HepG2 (cell line): Measurements from ENCODE around the gene DYNC2I2. TPM values are rescaled to one million over a fixed set of nuclear protein-coding genes. Genes with fewer than 3 reads are reported as not detected.

Experiments
- CEBPZ ChIP-seq: IDR thresholded peaks from 2 replicates; pipeline ENCODE4 v1.6.1; 2012; ENCODE audit warnings: low read length, improper control_type of control experiment
- IKZF4 ChIP-seq: sonication (generic); formaldehyde crosslinking; IDR thresholded peaks from 2 replicates; pipeline ENCODE4 v1.5.1; 2020; ENCODE audit warnings: borderline replicate concordance, mild to moderate bottlenecking, low read depth, missing genetic modification reagents; ENCODE audit errors: not compliant biosample characterization
- KAT2B ChIP-seq: fragments of 150-350 bp; IDR thresholded peaks from 2 replicates; pipeline ENCODE4 v1.6.1; 2014; ENCODE audit warnings: low read depth, low read length, borderline replicate concordance
- KLF9 ChIP-seq: IDR thresholded peaks from 2 replicates; pipeline ENCODE4 v1.6.1; 2016; ENCODE audit warnings: low read depth
- POLR2AphosphoS5 ChIP-seq: IDR thresholded peaks from 2 replicates; pipeline ENCODE4 v1.6.1; 2012; ENCODE audit warnings: low read depth, low read length
- RBAK ChIP-seq: sonication (generic); formaldehyde crosslinking; IDR thresholded peaks from 2 replicates; pipeline ENCODE4 v1.5.1; 2020; ENCODE audit warnings: mild to moderate bottlenecking, missing genetic modification reagents
- SMAD9 ChIP-seq: sonication (generic); formaldehyde crosslinking; IDR thresholded peaks from 2 replicates; pipeline ENCODE4 v1.5.1; 2020; ENCODE audit warnings: mild to moderate bottlenecking, missing genetic modification reagents
- SNAI1 ChIP-seq: sonication (generic); formaldehyde crosslinking; IDR thresholded peaks from 2 replicates; pipeline ENCODE4 v1.5.0; 2020; ENCODE audit warnings: mild to moderate bottlenecking, missing genetic modification reagents, borderline replicate concordance
- SOX13 ChIP-seq, 3 experiments: fragments of 450-650 bp in 1 of 3; sonication (generic) in 1 of 3; formaldehyde crosslinking in 1 of 3; IDR thresholded peaks in 2 of 3; conservative IDR thresholded peaks in 1 of 3; 2 replicates each; pipeline versions ENCODE4 v1.5.0 to v1.6.1; 2016 to 2020; ENCODE audit warnings: antibody characterized with exemption in 1 of 3, mild to moderate bottlenecking in 1 of 3, missing compliant biosample characterization in 1 of 3, missing genetic modification reagents in 1 of 3, moderate library complexity in 1 of 3
- TEF ChIP-seq: sonication (generic); formaldehyde crosslinking; IDR thresholded peaks from 2 replicates; pipeline ENCODE4 v1.5.0; 2020; ENCODE audit warnings: missing genetic modification reagents
- ZBTB49 ChIP-seq: sonication (generic); formaldehyde crosslinking; IDR thresholded peaks from 2 replicates; pipeline ENCODE4 v1.4.0; 2020; ENCODE audit warnings: missing genetic modification reagents, borderline replicate concordance
- ZGPAT ChIP-seq: IDR thresholded peaks from 2 replicates; pipeline ENCODE4 v1.6.1; 2016; ENCODE audit warnings: mild to moderate bottlenecking
- ZKSCAN1 ChIP-seq: fragments of 150-350 bp; IDR thresholded peaks from 2 replicates; pipeline ENCODE4 v1.6.1; 2014; ENCODE audit warnings: low read length
- ZNF207 ChIP-seq: fragments of 450-650 bp; IDR thresholded peaks from 2 replicates; pipeline ENCODE4 v1.6.1; 2016; ENCODE audit warnings: antibody characterized with exemption, borderline replicate concordance
- ZNF225 ChIP-seq: sonication (generic); formaldehyde crosslinking; IDR thresholded peaks from 2 replicates; pipeline ENCODE4 v1.4.0; 2020; ENCODE audit warnings: mild to moderate bottlenecking, missing genetic modification reagents
- ZNF790 ChIP-seq: sonication (generic); formaldehyde crosslinking; IDR thresholded peaks from 2 replicates; pipeline ENCODE4 v1.8.0; 2022; ENCODE audit warnings: missing genetic modification reagents, mild to moderate bottlenecking, borderline replicate concordance
- ZNF841 ChIP-seq: sonication (generic); formaldehyde crosslinking; IDR thresholded peaks from 2 replicates; pipeline ENCODE4 v1.8.1; 2023; ENCODE audit warnings: missing genetic modification reagents, borderline replicate concordance
- ZSCAN31 ChIP-seq: sonication (generic); formaldehyde crosslinking; IDR thresholded peaks from 2 replicates; pipeline ENCODE4 v1.5.0; 2020; ENCODE audit warnings: low read depth, mild to moderate bottlenecking, missing genetic modification reagents
- polyA plus RNA-seq, 8 experiments: library from polyadenylated mRNA; depleted of rRNA in 3 of 8; stranded (reverse) in 7 of 8; unstranded in 1 of 8; fragments of >200 nt; fragmentation: Illumina TruSeq in 4 of 8; extraction: Trizol in 4 of 8; gene quantifications; 2 replicates each; pipeline versions ENCODE4 v1.2.1 to v1.2.3, GENCODE V29; 2011 to 2016; ENCODE audit warnings: low read depth in 4 of 8, missing spikeins in 1 of 8, mixed read lengths in 1 of 8; ENCODE audit not compliant: insufficient read depth in 1 of 8
- total RNA-seq, 5 experiments: library from RNA; depleted of rRNA; stranded (reverse); fragments of >200 nt; fragmentation: Illumina TruSeq; extraction: Trizol; gene quantifications; 2 replicates each; pipeline ENCODE4 v1.2.3, GENCODE V29; 2016; ENCODE audit warnings: low read depth in 1 of 5
- TF ChIP-seq, protein P1 (sequence below): sonication (generic); formaldehyde crosslinking; IDR thresholded peaks from 2 replicates; pipeline ENCODE4 v1.4.0; 2020; ENCODE audit warnings: missing genetic modification reagents

The DYNC2I2 gene
- total and polyA plus RNA-seq, 2 of the 13 experiments (the other 11 are each of a cell fraction or from before 2014, with no cell fraction given): 13.7 to 40.2 TPM

GRCh38 chr9:128688501-128689292 is 32.0 kb upstream of the DYNC2I2 start, which contains the start of gene SET (continued):
- TF ChIP-seq IKZF4 (no peak), ZSCAN31 (CRISPR knock-in tag) (no peak; the same call in 1 of the 2 replicates), SOX13 (IDR thresholded peaks at IDR 0.05) (no peak), SOX13 (CRISPR knock-in tag; conservative IDR thresholded peaks at IDR 0.05 in 1 of 2, IDR thresholded peaks at IDR 0.05 in 1 of 2) (no peak), ZNF790 (CRISPR knock-in tag) (no peak), POLR2AphosphoS5 (peak; percentile 67; the same call in 1 of the 2 replicates), SMAD9 (CRISPR knock-in tag) (no peak), KLF9 (CRISPR knock-in tag) (no peak), CEBPZ (no peak), KAT2B (no peak), ZGPAT (CRISPR knock-in tag) (peak; percentile 73), SNAI1 (CRISPR knock-in tag) (no peak), TEF (CRISPR knock-in tag) (no peak), ZBTB49 (CRISPR knock-in tag) (no peak), ZNF841 (CRISPR knock-in tag) (no peak), ZKSCAN1 (no peak), ZNF207 (no peak), ZNF225 (CRISPR knock-in tag) (0 out of 2 replicates have a peak, but pooled peaks have one; percentile 25), RBAK (CRISPR knock-in tag) (no peak)
- TF ChIP-seq, protein P1, sequence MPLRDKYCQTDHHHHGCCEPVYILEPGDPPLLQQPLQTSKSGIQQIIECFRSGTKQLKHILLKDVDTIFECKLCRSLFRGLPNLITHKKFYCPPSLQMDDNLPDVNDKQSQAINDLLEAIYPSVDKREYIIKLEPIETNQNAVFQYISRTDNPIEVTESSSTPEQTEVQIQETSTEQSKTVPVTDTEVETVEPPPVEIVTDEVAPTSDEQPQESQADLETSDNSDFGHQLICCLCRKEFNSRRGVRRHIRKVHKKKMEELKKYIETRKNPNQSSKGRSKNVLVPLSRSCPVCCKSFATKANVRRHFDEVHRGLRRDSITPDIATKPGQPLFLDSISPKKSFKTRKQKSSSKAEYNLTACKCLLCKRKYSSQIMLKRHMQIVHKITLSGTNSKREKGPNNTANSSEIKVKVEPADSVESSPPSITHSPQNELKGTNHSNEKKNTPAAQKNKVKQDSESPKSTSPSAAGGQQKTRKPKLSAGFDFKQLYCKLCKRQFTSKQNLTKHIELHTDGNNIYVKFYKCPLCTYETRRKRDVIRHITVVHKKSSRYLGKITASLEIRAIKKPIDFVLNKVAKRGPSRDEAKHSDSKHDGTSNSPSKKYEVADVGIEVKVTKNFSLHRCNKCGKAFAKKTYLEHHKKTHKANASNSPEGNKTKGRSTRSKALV (CRISPR knock-in tag): no peak
